GM06990 (cell line): ENCODE results near the gene CFAP58.

Experiments
- DNase-seq: peaks from one replicate; pipeline ENCODE4 v3.0.0-alpha.2; 2011; ENCODE audit not compliant: insufficient read length; ENCODE audit errors: extremely low read depth
- H3K27me3 ChIP-seq: replicated peaks from 2 replicates; pipeline ENCODE4 v1.6.0; 2011; ENCODE audit warnings: low read length; ENCODE audit not compliant: control insufficient read depth, insufficient read depth
- H3K36me3 ChIP-seq: 2 replicates; pipeline ENCODE4 v1.5.1; 2011; ENCODE audit warnings: low read length; ENCODE audit not compliant: control insufficient read depth, insufficient read depth
- H3K4me3 ChIP-seq: replicated peaks from 2 replicates; pipeline ENCODE4 v1.5.1; 2011; ENCODE audit warnings: low read depth, mild to moderate bottlenecking, control low read depth, low read length
- TF ChIP-seq, protein P1 (sequence below): IDR thresholded peaks from 2 replicates; pipeline ENCODE4 v1.5.1; 2011; ENCODE audit warnings: low read length, control low read depth, mild to moderate bottlenecking, inconsistent platforms; ENCODE audit not compliant: insufficient read depth, poor library complexity, severe bottlenecking

Gene CFAP58

GRCh38 chr10:104472505-104472904 is 118.9 kb downstream of the CFAP58 start:
- no peak for DNase-seq
- Histone ChIP-seq H3K4me3 (no peak overlapping the region), H3K27me3 (no peaks in the 10 kb centered on the region), H3K36me3 (no peaks in the 10 kb centered on the region)
- TF ChIP-seq, protein P1, sequence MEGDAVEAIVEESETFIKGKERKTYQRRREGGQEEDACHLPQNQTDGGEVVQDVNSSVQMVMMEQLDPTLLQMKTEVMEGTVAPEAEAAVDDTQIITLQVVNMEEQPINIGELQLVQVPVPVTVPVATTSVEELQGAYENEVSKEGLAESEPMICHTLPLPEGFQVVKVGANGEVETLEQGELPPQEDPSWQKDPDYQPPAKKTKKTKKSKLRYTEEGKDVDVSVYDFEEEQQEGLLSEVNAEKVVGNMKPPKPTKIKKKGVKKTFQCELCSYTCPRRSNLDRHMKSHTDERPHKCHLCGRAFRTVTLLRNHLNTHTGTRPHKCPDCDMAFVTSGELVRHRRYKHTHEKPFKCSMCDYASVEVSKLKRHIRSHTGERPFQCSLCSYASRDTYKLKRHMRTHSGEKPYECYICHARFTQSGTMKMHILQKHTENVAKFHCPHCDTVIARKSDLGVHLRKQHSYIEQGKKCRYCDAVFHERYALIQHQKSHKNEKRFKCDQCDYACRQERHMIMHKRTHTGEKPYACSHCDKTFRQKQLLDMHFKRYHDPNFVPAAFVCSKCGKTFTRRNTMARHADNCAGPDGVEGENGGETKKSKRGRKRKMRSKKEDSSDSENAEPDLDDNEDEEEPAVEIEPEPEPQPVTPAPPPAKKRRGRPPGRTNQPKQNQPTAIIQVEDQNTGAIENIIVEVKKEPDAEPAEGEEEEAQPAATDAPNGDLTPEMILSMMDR: no peak

GRCh38 chr10:104472957-104473745 is 119.5 kb downstream of the CFAP58 start:
- TF ChIP-seq, protein P1: no peak

DNA sequence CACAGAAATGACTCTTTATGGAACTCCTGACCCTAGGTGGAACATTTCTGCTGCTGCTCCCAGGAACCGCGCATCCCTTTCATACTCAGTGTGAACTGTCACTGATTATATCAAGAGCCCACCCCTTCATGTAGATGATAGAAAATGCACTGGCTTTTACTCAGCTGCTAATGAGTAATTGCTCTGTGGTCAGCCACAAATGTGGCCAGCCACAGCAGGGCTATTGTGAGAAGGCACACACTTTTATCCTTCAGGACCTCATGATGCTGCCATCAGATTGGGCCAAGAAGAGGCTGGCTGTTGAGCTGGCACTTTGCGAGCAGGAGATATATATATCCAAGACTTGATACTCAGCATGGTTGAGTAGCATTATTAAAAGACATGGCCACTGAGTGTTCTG is 124.7 kb downstream of the CFAP58 start:
- TF ChIP-seq, protein P1: no peak
- DNase-seq: no peak
- Histone ChIP-seq H3K36me3 (no peaks in the 10 kb centered on the region), H3K27me3 (no peaks in the 10 kb centered on the region; the same call in 1 of the 2 replicates), H3K4me3 (no peak overlapping the region)

More at GRCh38 chr10:104472957-104473745, 119.5 kb downstream of the CFAP58 start:
- no peak for DNase-seq
- Histone ChIP-seq H3K4me3 (no peak overlapping the region), H3K36me3 (no peaks in the 10 kb centered on the region), H3K27me3 (no peaks in the 10 kb centered on the region)

DNA sequence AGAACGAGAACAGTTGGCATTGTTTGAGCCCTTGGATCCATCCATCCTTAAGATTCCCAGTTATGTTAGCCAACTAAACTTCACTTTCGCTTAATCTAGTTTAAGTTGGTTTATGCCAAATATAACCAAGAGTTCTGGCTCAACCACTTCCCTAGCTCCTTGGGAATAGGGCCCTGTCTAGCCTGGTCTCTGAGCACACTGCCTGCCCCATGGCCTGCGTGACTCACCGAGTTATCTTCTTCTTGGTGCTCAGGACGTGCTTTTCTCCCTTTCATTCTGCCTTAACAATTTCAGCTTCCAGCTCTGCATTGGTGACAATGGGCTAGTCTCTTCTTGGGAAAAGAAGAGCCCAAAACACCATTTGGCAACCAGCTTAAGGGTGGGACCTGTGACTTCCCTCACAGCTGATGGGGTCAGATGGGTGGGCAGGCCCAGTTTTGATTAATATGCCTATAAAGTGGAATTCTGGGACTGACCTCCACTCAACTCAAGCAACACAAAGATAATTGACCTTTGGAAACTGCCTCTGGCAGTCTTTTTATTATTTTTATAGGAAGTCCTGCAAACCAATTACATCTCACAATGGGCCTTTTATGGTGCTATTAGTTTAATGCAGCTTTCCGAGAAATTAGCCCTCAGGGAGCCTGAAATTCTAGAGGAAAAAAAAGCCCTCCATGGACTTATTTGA is 126.4 kb downstream of the CFAP58 start:
- Histone ChIP-seq H3K36me3 (no peaks in the 10 kb centered on the region), H3K27me3 (no peaks in the 10 kb centered on the region; the same call in 1 of the 2 replicates)
- TF ChIP-seq, protein P1: no peak

DNA sequence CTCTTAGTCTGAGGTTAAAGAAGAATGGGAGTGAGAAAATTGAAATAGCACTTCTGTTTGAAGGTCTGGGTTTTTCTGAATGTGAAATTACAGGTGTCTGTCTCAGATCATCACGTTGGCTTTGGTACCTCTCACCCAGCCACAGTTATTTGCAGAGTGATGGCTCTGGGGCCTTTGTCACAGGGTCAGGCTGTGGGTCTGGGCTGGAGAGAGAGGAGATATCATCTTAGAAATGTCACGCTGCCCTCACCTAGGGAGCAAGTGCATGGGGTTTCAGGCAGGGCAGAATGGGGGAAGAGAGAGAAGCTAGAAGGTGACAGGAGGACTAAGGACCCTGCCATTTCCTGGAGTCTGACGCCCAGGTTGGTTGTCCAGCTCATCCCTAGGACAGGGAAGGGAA is 127.2 kb downstream of the CFAP58 start:
- H3K36me3 ChIP-seq: no peaks in the 10 kb centered on the region
- no peak for DNase-seq
- TF ChIP-seq, protein P1: no peak
- no peaks in the 10 kb centered on the region; the same call in 1 of the 2 replicates for H3K27me3 ChIP-seq
- H3K4me3 ChIP-seq: no peak overlapping the region

More for the DNA sequence above, 126.4 kb downstream of the CFAP58 start:
- no peak for DNase-seq
- no peak overlapping the region for H3K4me3 ChIP-seq
